K562 (cell line): ENCODE data around the gene VWA3B. TPM values are rescaled to one million over a fixed set of nuclear protein-coding genes. Genes with fewer than 3 reads are reported as not detected.

Source experiments
- ATAC-seq: fragments of 200-7000 bp; cut with Tn5 transposase; 3 replicates; pipeline ENCODE4 v1.9.1; 2020; ENCODE audit warnings: moderate library complexity
- BruUV-seq: library from RNA; stranded (reverse); fragments of 400-500 nt; replicated peaks from 2 replicates; lab custom pipeline; 2021; lab: Mats Ljungman, UMichigan
- CTCF ChIA-PET: fragments of 300-600 bp; formaldehyde crosslinking; extraction: SDS; loops from one replicate; lab custom pipeline; 2021; ENCODE audit warnings: low intra/inter-chr PET ratio; lab: Yijun Ruan, JAX
- POLR2A ChIA-PET: fragments of 300-600, 350-650 bp; sonication (Branson Sonifier 250); formaldehyde crosslinking; extraction: SDS; loops from one replicate; lab custom pipeline; 2021; ENCODE audit warnings: antibody characterized with exemption, inconsistent platforms; lab: Yijun Ruan, JAX
- DNase-seq, 4 experiments: peaks; one replicate each; pipeline versions ENCODE4 v3.0.0 to v3.0.0-alpha.2; 2011 to 2018; ENCODE audit warnings: low spot score in 3 of 4, mixed read lengths in 3 of 4; ENCODE audit errors: extremely low read depth in 1 of 4
- FAIRE-seq: peaks from 2 replicates; lab custom pipeline; 2011; peaks lifted over from hg19 to GRCh38; lab: Jason Lieb, UNC
- H2AFZ ChIP-seq: 2 replicates; pipeline ENCODE4 v1.6.0; 2011; ENCODE audit warnings: low read depth, low read length, control low read depth, inconsistent platforms
- H3K27ac ChIP-seq: fragments of 200-600 bp; 3 replicates; pipeline ENCODE4 v1.8.0; 2011; ENCODE audit warnings: low read depth, mild to moderate bottlenecking, control low read depth, inconsistent platforms, low read length, moderate library complexity, mixed read lengths; ENCODE audit errors: extremely low read depth
- H3K27me3 ChIP-seq, 2 experiments: fragments of 300-600 bp in 1 of 2; 2 replicates in 1 of 2; 3 replicates in 1 of 2; pipeline versions ENCODE4 v1.6.0 to v1.8.0; 2011; ENCODE audit warnings: inconsistent platforms in 2 of 2, low read length in 2 of 2, mild to moderate bottlenecking in 1 of 2, mixed read lengths in 1 of 2, moderate library complexity in 1 of 2; ENCODE audit not compliant: control insufficient read depth in 2 of 2, insufficient read depth in 2 of 2
- H3K36me3 ChIP-seq: fragments of 300-600 bp; 3 replicates; pipeline ENCODE4 v1.8.0; 2011; ENCODE audit warnings: mild to moderate bottlenecking, low read length, inconsistent platforms; ENCODE audit not compliant: control insufficient read depth, insufficient read depth
- H3K4me1 ChIP-seq, 2 experiments: fragments of 200-600 bp in 1 of 2; replicated peaks in 1 of 2; 2 replicates in 1 of 2; 3 replicates in 1 of 2; pipeline versions ENCODE4 v1.5.1 to v1.8.0; 2011; ENCODE audit warnings: inconsistent platforms in 2 of 2, low read length in 2 of 2, mild to moderate bottlenecking in 1 of 2, mixed read lengths in 1 of 2, moderate library complexity in 1 of 2; ENCODE audit not compliant: control insufficient read depth in 2 of 2, insufficient read depth in 2 of 2
- H3K4me2 ChIP-seq: 2 replicates; pipeline ENCODE4 v1.6.1; 2011; ENCODE audit warnings: low read length, control low read depth, inconsistent platforms, mixed read lengths; ENCODE audit not compliant: insufficient read depth
- H3K4me3 ChIP-seq: fragments of 200-600 bp; sonication (generic), shearing (Covaris generic); 2 replicates; pipeline ENCODE4 v1.5.1; 2016; ENCODE audit warnings: control low read depth, inconsistent platforms
- H3K79me2 ChIP-seq: fragments of 200-600 bp; 3 replicates; pipeline ENCODE4 v1.8.0; 2011; ENCODE audit warnings: low read length, inconsistent platforms; ENCODE audit not compliant: control insufficient read depth, insufficient read depth
- H3K9ac ChIP-seq, 2 experiments: 2 replicates each; pipeline versions ENCODE4 v1.6.0 to v1.6.1; 2011; ENCODE audit warnings: low read depth in 2 of 2, low read length in 2 of 2, control low read depth in 1 of 2, inconsistent platforms in 1 of 2, mild to moderate bottlenecking in 1 of 2, mixed read lengths in 1 of 2; ENCODE audit not compliant: insufficient read depth in 1 of 2
- H3K9me1 ChIP-seq: one replicate; pipeline ENCODE4 v1.6.0; 2011; ENCODE audit warnings: inconsistent platforms, mild to moderate bottlenecking, low read length, moderate library complexity; ENCODE audit not compliant: control insufficient read depth, insufficient read depth
- H3K9me3 ChIP-seq: replicated peaks from 2 replicates; pipeline ENCODE4 v1.5.1; 2011; ENCODE audit warnings: low read depth, low read length, inconsistent platforms; ENCODE audit not compliant: control insufficient read depth, insufficient read depth
- H4K20me1 ChIP-seq: replicated peaks from 2 replicates; pipeline ENCODE4 v1.6.1; 2011; ENCODE audit warnings: low read length, inconsistent platforms, mixed read lengths; ENCODE audit not compliant: control insufficient read depth, insufficient read depth
- CBX1 ChIP-seq: sonication (generic); IDR thresholded peaks from 2 replicates; pipeline ENCODE4 v1.6.1; 2016; ENCODE audit warnings: antibody characterized with exemption, low read depth, mild to moderate bottlenecking
- CBX5 ChIP-seq: IDR thresholded peaks from 2 replicates; pipeline ENCODE4 v1.6.1; 2014; ENCODE audit warnings: low read depth, borderline replicate concordance
- CHD1 ChIP-seq: fragments of 200-600 bp; sonication (generic); IDR thresholded peaks from one replicate; pipeline ENCODE4 v1.6.1; 2012; ENCODE audit warnings: mild to moderate bottlenecking, moderate library complexity, low read length, inconsistent platforms
- ESRRA ChIP-seq: fragments of 450-650 bp; IDR thresholded peaks from 2 replicates; pipeline ENCODE4 v1.6.1; 2014; ENCODE audit warnings: low read depth, mild to moderate bottlenecking, moderate library complexity, borderline replicate concordance
- LEF1 ChIP-seq: fragments of 450-650 bp; IDR thresholded peaks from 2 replicates; pipeline ENCODE4 v1.6.1; 2016; ENCODE audit warnings: mild to moderate bottlenecking
- POLR2H ChIP-seq: IDR thresholded peaks from 2 replicates; pipeline ENCODE4 v1.6.1; 2016; ENCODE audit warnings: missing genetic modification characterization, low read depth, mild to moderate bottlenecking, control low read depth, missing compliant biosample characterization, moderate library complexity
- RBM39 ChIP-seq: fragments of 200-400 bp; formaldehyde crosslinking; optimal IDR thresholded peaks from 2 replicates; pipeline ENCODE3; 2018; ENCODE audit warnings: low read depth, low read length
- ZC3H8 ChIP-seq: fragments of 450-650 bp; IDR thresholded peaks from 2 replicates; pipeline ENCODE4 v1.6.1; 2017
- ZFP30 ChIP-seq: fragments of 250-450 bp; sonication (Bioruptor Pico); IDR thresholded peaks from 2 replicates; pipeline ENCODE4 v1.8.0; 2022; ENCODE audit warnings: moderate library complexity, mild to moderate bottlenecking, inconsistent platforms, borderline replicate concordance
- ZNF764 ChIP-seq: fragments of 250-450 bp; sonication (Bioruptor Pico); IDR thresholded peaks from 2 replicates; pipeline ENCODE4 v1.4.0; 2020; ENCODE audit warnings: low read depth, mild to moderate bottlenecking, moderate library complexity
- ZNF77 ChIP-seq: fragments of 250-450 bp; sonication (Bioruptor Pico); IDR thresholded peaks from 2 replicates; pipeline ENCODE4 v1.5.0; 2020
- WGBS: fragments of 100-300 bp; shearing (Covaris generic); methylation state at CpG from one replicate; pipeline ENCODE4 v1.1.6; 2016; ENCODE audit warnings: low coverage, mixed read lengths; ENCODE audit not compliant: insufficient coverage; ENCODE audit errors: missing lambda C conversion rate; 5-methylcytosine and 5-hydroxymethylcytosine counted together
- in situ Hi-C: fragments of 300-500 bp; cut with MboI; formaldehyde crosslinking; loops from 4 replicates; pipeline ENCODE4 v1.15.0; 2018; ENCODE audit warnings: inconsistent platforms, mixed read lengths
- intact Hi-C: fragments of 100-400 bp; cut with micrococcal nuclease; formaldehyde crosslinking; loops from 2 replicates; pipeline ENCODE4 v1.14.2; 2022
- polyA plus RNA-seq, 8 experiments: library from polyadenylated mRNA; depleted of rRNA in 4 of 8; stranded (reverse) in 5 of 8; unstranded in 3 of 8; fragments of >200 nt; fragmentation: Nextera tagmentation in 2 of 8; fragmentation: Illumina TruSeq in 1 of 8; extraction: Ambion mirVana in 2 of 8; extraction: Trizol in 1 of 8; gene quantifications; 2 replicates each; pipeline versions ENCODE4 v1.2.1 to v1.2.3, GENCODE V29; 2011 to 2014; ENCODE audit warnings: inconsistent platforms in 1 of 8, missing spikeins in 1 of 8
- total RNA-seq, 7 experiments: library from RNA; depleted of rRNA in 6 of 7; stranded (reverse); fragments of >200 nt in 6 of 7; fragmentation: Illumina TruSeq in 2 of 7; extraction: Trizol in 2 of 7; gene quantifications; 2 replicates each; pipeline versions ENCODE4 v1.2.1 to v1.2.3, GENCODE V29; 2011 to 2021; ENCODE audit warnings: low replicate concordance in 1 of 7
- TF ChIP-seq, protein P1 (sequence below): sonication (generic); formaldehyde crosslinking; IDR thresholded peaks from 2 replicates; pipeline ENCODE4 v1.8.0; 2022; ENCODE audit warnings: mild to moderate bottlenecking, missing genetic modification reagents, borderline replicate concordance
- TF ChIP-seq, protein P2 (sequence below): fragments of 250-450 bp; sonication (Bioruptor Pico); IDR thresholded peaks from 2 replicates; pipeline ENCODE4 v1.8.0; 2021; ENCODE audit warnings: mild to moderate bottlenecking, moderate library complexity
- TF ChIP-seq, protein P3 (sequence below): fragments of 250-450 bp; sonication (Bioruptor Pico); IDR thresholded peaks from 2 replicates; pipeline ENCODE4 v1.8.0; 2022; ENCODE audit warnings: inconsistent platforms, mild to moderate bottlenecking, moderate library complexity, borderline replicate concordance
- TF ChIP-seq, protein P4 (sequence below), 3 experiments: IDR thresholded peaks in 2 of 3; conservative IDR thresholded peaks in 1 of 3; 2 replicates each; pipeline ENCODE4 v1.5.1; 2011 to 2012; ENCODE audit warnings: low read length in 3 of 3, mild to moderate bottlenecking in 3 of 3, control low read depth in 2 of 3, improper control_type of control experiment in 1 of 3, inconsistent platforms in 1 of 3, low read depth in 1 of 3, mixed read lengths in 1 of 3, moderate library complexity in 1 of 3; ENCODE audit not compliant: insufficient read depth in 2 of 3

VWA3B gene
- total and polyA plus RNA-seq, 9 of the 15 experiments (the other 6 are each of a cell fraction or from before 2014, with no cell fraction given): not detected

DNA sequence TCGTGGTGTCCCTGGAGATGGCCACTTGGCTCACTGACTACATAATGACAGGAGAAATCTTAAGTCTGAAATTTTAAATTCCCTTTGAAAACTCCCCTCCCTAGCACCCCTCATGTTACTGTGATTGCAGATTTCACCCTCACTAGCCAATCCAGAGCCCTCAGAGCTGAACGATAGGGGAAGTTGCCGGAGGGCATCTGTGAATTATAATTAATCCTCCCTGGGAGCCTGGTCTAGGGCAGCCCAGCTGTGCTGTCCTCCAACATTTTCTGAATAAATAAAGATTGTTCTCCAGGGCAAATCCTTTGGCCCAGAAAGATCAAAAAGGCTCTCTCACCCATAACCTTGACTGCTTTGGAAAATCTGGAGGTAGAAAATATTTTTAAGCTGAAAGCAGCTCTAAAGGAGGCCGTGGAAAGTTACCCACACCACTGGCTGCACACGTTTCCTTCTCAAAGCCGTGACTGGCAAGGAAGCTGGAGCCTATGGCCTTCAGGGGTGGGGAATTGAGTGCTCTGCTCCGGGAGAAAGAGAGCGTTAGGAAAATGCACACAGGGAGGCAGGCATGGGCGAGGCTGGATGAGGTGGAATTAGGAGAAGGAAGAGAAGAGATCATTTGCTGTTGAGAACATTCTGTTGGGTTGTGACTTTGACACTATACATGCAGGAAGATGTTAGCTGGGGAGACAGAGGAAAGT is 190.3 kb downstream of the VWA3B start:
- ATAC-seq (no peak), FAIRE-seq (no peak), DNase-seq (no peak)
- H3K79me2 ChIP-seq: no peaks in the 10 kb centered on the region
- H3K4me3 ChIP-seq: no peak overlapping the region
- no peaks in the 10 kb centered on the region for H3K9me3 ChIP-seq
- BruUV-seq: no TSS peak
- H4K20me1 ChIP-seq: no peaks in the 10 kb centered on the region
- intact Hi-C loops (no loop called here), in situ Hi-C loops (no loop called here)
- no peaks in the 10 kb centered on the region for H3K36me3 ChIP-seq
- no peak overlapping the region for H3K27ac ChIP-seq
- ChIA-PET CTCF (no interaction called here), POLR2A (no interaction called here)
- no peak overlapping the region for H3K4me2 ChIP-seq
- H3K9me1 ChIP-seq: no peaks in the 10 kb centered on the region
- no peak overlapping the region for H3K9ac ChIP-seq
- WGBS: 2% methylated on average over 9 of the region's 9 CpGs
- H3K27me3 ChIP-seq: peaks cover 10 to 23% of the 10 kb centered on the region in 2 experiments; a peak in 4 of 5 replicates
- no peak overlapping the region for H2AFZ ChIP-seq
- no peaks in the 10 kb centered on the region for H3K4me1 ChIP-seq
- TF ChIP-seq ZNF764 (CRISPR knock-in tag) (no peak), RBM39 (no peak), ZC3H8 (no peak), ZFP30 (no peak), CBX5 (no peak), CHD1 (no peak), CBX1 (no peak), LEF1 (no peak), ZNF77 (CRISPR knock-in tag) (no peak), ESRRA (no peak), POLR2H (no peak)
- TF ChIP-seq, protein P1, sequence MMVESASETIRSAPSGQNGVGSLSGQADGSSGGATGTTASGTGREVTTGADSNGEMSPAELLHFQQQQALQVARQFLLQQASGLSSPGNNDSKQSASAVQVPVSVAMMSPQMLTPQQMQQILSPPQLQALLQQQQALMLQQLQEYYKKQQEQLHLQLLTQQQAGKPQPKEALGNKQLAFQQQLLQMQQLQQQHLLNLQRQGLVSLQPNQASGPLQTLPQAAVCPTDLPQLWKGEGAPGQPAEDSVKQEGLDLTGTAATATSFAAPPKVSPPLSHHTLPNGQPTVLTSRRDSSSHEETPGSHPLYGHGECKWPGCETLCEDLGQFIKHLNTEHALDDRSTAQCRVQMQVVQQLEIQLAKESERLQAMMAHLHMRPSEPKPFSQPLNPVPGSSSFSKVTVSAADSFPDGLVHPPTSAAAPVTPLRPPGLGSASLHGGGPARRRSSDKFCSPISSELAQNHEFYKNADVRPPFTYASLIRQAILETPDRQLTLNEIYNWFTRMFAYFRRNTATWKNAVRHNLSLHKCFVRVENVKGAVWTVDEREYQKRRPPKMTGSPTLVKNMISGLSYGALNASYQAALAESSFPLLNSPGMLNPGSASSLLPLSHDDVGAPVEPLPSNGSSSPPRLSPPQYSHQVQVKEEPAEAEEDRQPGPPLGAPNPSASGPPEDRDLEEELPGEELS (CRISPR knock-in tag): no peak
- TF ChIP-seq, protein P2, sequence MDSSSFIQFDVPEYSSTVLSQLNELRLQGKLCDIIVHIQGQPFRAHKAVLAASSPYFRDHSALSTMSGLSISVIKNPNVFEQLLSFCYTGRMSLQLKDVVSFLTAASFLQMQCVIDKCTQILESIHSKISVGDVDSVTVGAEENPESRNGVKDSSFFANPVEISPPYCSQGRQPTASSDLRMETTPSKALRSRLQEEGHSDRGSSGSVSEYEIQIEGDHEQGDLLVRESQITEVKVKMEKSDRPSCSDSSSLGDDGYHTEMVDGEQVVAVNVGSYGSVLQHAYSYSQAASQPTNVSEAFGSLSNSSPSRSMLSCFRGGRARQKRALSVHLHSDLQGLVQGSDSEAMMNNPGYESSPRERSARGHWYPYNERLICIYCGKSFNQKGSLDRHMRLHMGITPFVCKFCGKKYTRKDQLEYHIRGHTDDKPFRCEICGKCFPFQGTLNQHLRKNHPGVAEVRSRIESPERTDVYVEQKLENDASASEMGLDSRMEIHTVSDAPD (CRISPR knock-in tag): no peak
- TF ChIP-seq, protein P3, sequence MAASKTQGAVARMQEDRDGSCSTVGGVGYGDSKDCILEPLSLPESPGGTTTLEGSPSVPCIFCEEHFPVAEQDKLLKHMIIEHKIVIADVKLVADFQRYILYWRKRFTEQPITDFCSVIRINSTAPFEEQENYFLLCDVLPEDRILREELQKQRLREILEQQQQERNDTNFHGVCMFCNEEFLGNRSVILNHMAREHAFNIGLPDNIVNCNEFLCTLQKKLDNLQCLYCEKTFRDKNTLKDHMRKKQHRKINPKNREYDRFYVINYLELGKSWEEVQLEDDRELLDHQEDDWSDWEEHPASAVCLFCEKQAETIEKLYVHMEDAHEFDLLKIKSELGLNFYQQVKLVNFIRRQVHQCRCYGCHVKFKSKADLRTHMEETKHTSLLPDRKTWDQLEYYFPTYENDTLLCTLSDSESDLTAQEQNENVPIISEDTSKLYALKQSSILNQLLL (CRISPR knock-in tag): no peak
- TF ChIP-seq, protein P4, sequence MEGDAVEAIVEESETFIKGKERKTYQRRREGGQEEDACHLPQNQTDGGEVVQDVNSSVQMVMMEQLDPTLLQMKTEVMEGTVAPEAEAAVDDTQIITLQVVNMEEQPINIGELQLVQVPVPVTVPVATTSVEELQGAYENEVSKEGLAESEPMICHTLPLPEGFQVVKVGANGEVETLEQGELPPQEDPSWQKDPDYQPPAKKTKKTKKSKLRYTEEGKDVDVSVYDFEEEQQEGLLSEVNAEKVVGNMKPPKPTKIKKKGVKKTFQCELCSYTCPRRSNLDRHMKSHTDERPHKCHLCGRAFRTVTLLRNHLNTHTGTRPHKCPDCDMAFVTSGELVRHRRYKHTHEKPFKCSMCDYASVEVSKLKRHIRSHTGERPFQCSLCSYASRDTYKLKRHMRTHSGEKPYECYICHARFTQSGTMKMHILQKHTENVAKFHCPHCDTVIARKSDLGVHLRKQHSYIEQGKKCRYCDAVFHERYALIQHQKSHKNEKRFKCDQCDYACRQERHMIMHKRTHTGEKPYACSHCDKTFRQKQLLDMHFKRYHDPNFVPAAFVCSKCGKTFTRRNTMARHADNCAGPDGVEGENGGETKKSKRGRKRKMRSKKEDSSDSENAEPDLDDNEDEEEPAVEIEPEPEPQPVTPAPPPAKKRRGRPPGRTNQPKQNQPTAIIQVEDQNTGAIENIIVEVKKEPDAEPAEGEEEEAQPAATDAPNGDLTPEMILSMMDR (IDR thresholded peaks at IDR 0.05 in 2 of 3, conservative IDR thresholded peaks at IDR 0.05 in 1 of 3; ENCODE audit: insufficient read depth in 2 of 3, low read depth in 1 of 3, low read length in 3 of 3): no peak
